Activated CD8-positive, alpha-beta memory T cell treated with anti-CD3 and anti-CD28 coated beads, Interleukin-2, amount 50 U/mL, for 48 hours (primary cell): Measurements from ENCODE around the gene FANCC.

ENCODE experiments used
- DNase-seq: peaks from one replicate; pipeline ENCODE4 v3.0.0-alpha.2; 2020

Gene FANCC

GRCh38 chr9:95095641-95096355 lies 221.7 kb downstream of the FANCC start:
- DNase-seq, result no peak

- no peak for DNase-seq
Observed at GRCh38 chr9:95094002-95094401, 223.5 kb downstream of the FANCC start.

- DNase-seq, result no peak
Observed at GRCh38 chr9:95093586-95093985, 223.9 kb downstream of the FANCC start.

GRCh38 chr9:95092262-95093072 lies 225.0 kb downstream of the FANCC start:
- DNase-seq, result no peak

GRCh38 chr9:95091601-95092261 lies 225.8 kb downstream of the FANCC start:
- no peak for DNase-seq

GRCh38 chr9:95090871-95091577 lies 226.5 kb downstream of the FANCC start:
- DNase-seq, result no peak

GRCh38 chr9:95090023-95090791 lies 227.3 kb downstream of the FANCC start:
- DNase-seq, result no peak

- DNase-seq, result no peak
Observed at GRCh38 chr9:95089257-95090022, 228.1 kb downstream of the FANCC start.

GRCh38 chr9:95088421-95089161 lies 228.9 kb downstream of the FANCC start:
- no peak for DNase-seq

GRCh38 chr9:95087659-95088242 lies 229.8 kb downstream of the FANCC start:
- no peak for DNase-seq

GRCh38 chr9:95086564-95086955 lies 230.9 kb downstream of the FANCC start:
- DNase-seq, result no peak

- DNase-seq, result no peak
Observed at GRCh38 chr9:95085861-95086563, 231.5 kb downstream of the FANCC start.

GRCh38 chr9:95085036-95085770 lies 232.3 kb downstream of the FANCC start:
- DNase-seq, result no peak

- no peak for DNase-seq
Observed at GRCh38 chr9:95084254-95084934, 233.1 kb downstream of the FANCC start.

- DNase-seq, result no peak
Observed at GRCh38 chr9:95083086-95083768, 234.3 kb downstream of the FANCC start.

GRCh38 chr9:95082401-95083084 lies 235.0 kb downstream of the FANCC start:
- no peak for DNase-seq

GRCh38 chr9:95081998-95082397 lies 235.5 kb downstream of the FANCC start:
- DNase-seq, result no peak
